Prostate gland (tissue), 2 donors: Measurements from ENCODE around the gene ZNF862.

Experiments used
- CTCF ChIP-seq, 4 experiments: fragments of 200-600 bp in 2 of 4; fragments of 450-650 bp in 2 of 4; sonication (generic) in 2 of 4; IDR thresholded peaks; 1 replicate in 3 of 4; 2 replicates in 1 of 4; pipeline ENCODE4 v1.5.1; 2016 to 2019; ENCODE audit warnings: antibody characterized with exemption in 4 of 4, mild to moderate bottlenecking in 2 of 4, moderate library complexity in 2 of 4
- POLR2A ChIP-seq: fragments of 450-650 bp; IDR thresholded peaks from one replicate; pipeline ENCODE4 v1.6.1; 2016; ENCODE audit warnings: antibody characterized with exemption, mild to moderate bottlenecking

GRCh38 chr7:149872419-149873073 is 34.4 kb downstream of the ZNF862 start:
- TF ChIP-seq CTCF (IDR thresholded peaks at IDR 0.05) (peak in 2 of 4 experiments; percentile 34 to 44), POLR2A (peak; percentile 45)
